SK-N-SH (cell line): ENCODE results near the gene HRCT1. TPM values are rescaled to one million over a fixed set of nuclear protein-coding genes. Genes with fewer than 3 reads are reported as not detected.
A peak's percentile ranks its signal among the peaks of the same experiment; 100 is the strongest.

ENCODE experiments used
- CTCF ChIA-PET: fragments of 300-600, 350-600 bp; formaldehyde crosslinking; extraction: SDS; loops from one replicate; lab custom pipeline; 2021; lab: Yijun Ruan, JAX
- POLR2A ChIA-PET: fragments of 350-600 bp; sonication (Branson Sonifier 250); formaldehyde crosslinking; extraction: SDS; loops from one replicate; lab custom pipeline; 2020; ENCODE audit warnings: antibody characterized with exemption, inconsistent platforms; lab: Yijun Ruan, JAX
- DNase-seq: peaks from one replicate; pipeline ENCODE4 v3.0.0; 2012
- H2AFZ ChIP-seq: fragments of 200-600 bp; sonication (generic); 2 replicates; pipeline ENCODE4 v1.8.1; 2016; ENCODE audit warnings: antibody characterized with exemption, mild to moderate bottlenecking, low read depth
- H3F3A ChIP-seq: fragments of 200-600 bp; sonication (generic); replicated peaks from 2 replicates; pipeline ENCODE3; 2016; ENCODE audit warnings: antibody characterized with exemption, mild to moderate bottlenecking; ENCODE audit not compliant: insufficient read depth
- H3K27ac ChIP-seq, 2 experiments: fragments of 200-500 bp in 1 of 2; fragments of 200-600 bp in 1 of 2; sonication (Bioruptor generic) in 1 of 2; sonication (generic), shearing (Covaris generic) in 1 of 2; 2 replicates each; pipeline versions ENCODE4 v1.5.1 to v1.6.1; 2014 to 2016; ENCODE audit warnings: low read depth in 2 of 2, inconsistent platforms in 1 of 2, low read length in 1 of 2, mild to moderate bottlenecking in 1 of 2, mixed read lengths in 1 of 2
- H3K27me3 ChIP-seq: fragments of 200-600 bp; sonication (generic), shearing (Covaris generic); 2 replicates; pipeline ENCODE4 v1.6.1; 2016; ENCODE audit warnings: mixed run types; ENCODE audit not compliant: insufficient read depth
- H3K36me3 ChIP-seq, 2 experiments: fragments of 200-500 bp in 1 of 2; fragments of 200-600 bp in 1 of 2; sonication (Bioruptor generic) in 1 of 2; sonication (generic) in 1 of 2; replicated peaks in 1 of 2; 2 replicates each; pipeline versions ENCODE3 to v1.5.1; 2014 to 2016; ENCODE audit warnings: low read length in 1 of 2, mild to moderate bottlenecking in 1 of 2; ENCODE audit not compliant: insufficient read depth in 2 of 2, control insufficient read depth in 1 of 2
- H3K4me1 ChIP-seq, 2 experiments: fragments of 200-500 bp in 1 of 2; fragments of 200-600 bp in 1 of 2; sonication (Bioruptor generic) in 1 of 2; sonication (generic), shearing (Covaris generic) in 1 of 2; 2 replicates each; pipeline versions ENCODE4 v1.5.1 to v1.6.1; 2014 to 2016; ENCODE audit warnings: low read depth in 1 of 2, low read length in 1 of 2, mixed run types in 1 of 2; ENCODE audit not compliant: insufficient read depth in 2 of 2, control insufficient read depth in 1 of 2
- H3K4me2 ChIP-seq: fragments of 200-600 bp; sonication (generic), shearing (Covaris generic); 2 replicates; pipeline ENCODE4 v1.6.1; 2017; ENCODE audit warnings: mixed run types
- H3K4me3 ChIP-seq, 2 experiments: fragments of 200-500 bp in 1 of 2; fragments of 200-600 bp in 1 of 2; sonication (Bioruptor generic) in 1 of 2; sonication (generic), shearing (Covaris generic) in 1 of 2; 2 replicates each; pipeline versions ENCODE4 v1.5.1 to v1.8.1; 2014 to 2016; ENCODE audit warnings: low read depth in 2 of 2, inconsistent platforms in 1 of 2, low read length in 1 of 2, mild to moderate bottlenecking in 1 of 2, mixed read lengths in 1 of 2, moderate library complexity in 1 of 2
- H3K79me2 ChIP-seq: fragments of 200-600 bp; sonication (generic); 2 replicates; pipeline ENCODE4 v1.8.1; 2017; ENCODE audit warnings: mild to moderate bottlenecking; ENCODE audit not compliant: insufficient read depth
- H3K9ac ChIP-seq: fragments of 200-600 bp; sonication (generic); 2 replicates; pipeline ENCODE4 v1.6.1; 2017; ENCODE audit warnings: mixed run types
- H3K9me2 ChIP-seq: fragments of 200-600 bp; sonication (generic); 2 replicates; pipeline ENCODE4 v1.6.1; 2017; ENCODE audit warnings: mixed run types
- H3K9me3 ChIP-seq: fragments of 200-600 bp; sonication (generic); 2 replicates; pipeline ENCODE4 v1.6.1; 2017; ENCODE audit warnings: mixed run types, mild to moderate bottlenecking, moderate library complexity
- H4K20me1 ChIP-seq: fragments of 200-600 bp; sonication (generic); 2 replicates; pipeline ENCODE4 v1.6.1; 2017; ENCODE audit warnings: mild to moderate bottlenecking, mixed run types; ENCODE audit not compliant: insufficient read depth
- CTCF ChIP-seq: fragments of 200-600 bp; sonication (generic); IDR thresholded peaks from 2 replicates; pipeline ENCODE4 v1.6.1; 2017; ENCODE audit warnings: antibody characterized with exemption, mild to moderate bottlenecking, moderate library complexity
- EP300 ChIP-seq, 2 experiments: IDR thresholded peaks; 2 replicates each; pipeline versions ENCODE4 v1.4.0 to v1.6.1; 2012; ENCODE audit warnings: borderline replicate concordance in 1 of 2, low read depth in 1 of 2, low read length in 1 of 2
- FOXM1 ChIP-seq: IDR thresholded peaks from 2 replicates; pipeline ENCODE4 v1.4.0; 2012; ENCODE audit warnings: low read depth, mild to moderate bottlenecking
- GATA2 ChIP-seq: sonication (generic); formaldehyde crosslinking; IDR thresholded peaks from 2 replicates; pipeline ENCODE4 v1.5.0; 2020; ENCODE audit warnings: mild to moderate bottlenecking, missing genetic modification reagents
- JUND ChIP-seq: IDR thresholded peaks from 2 replicates; pipeline ENCODE4 v1.4.0; 2012
- MAX ChIP-seq: IDR thresholded peaks from 2 replicates; pipeline ENCODE4 v1.4.0; 2012; ENCODE audit warnings: low read depth
- MEF2A ChIP-seq: IDR thresholded peaks from 2 replicates; pipeline ENCODE4 v1.4.0; 2012; ENCODE audit warnings: low read depth, borderline replicate concordance
- NFIC ChIP-seq: IDR thresholded peaks from 2 replicates; pipeline ENCODE4 v1.4.0; 2012; ENCODE audit warnings: borderline replicate concordance
- POLR2AphosphoS5 ChIP-seq: IDR thresholded peaks from 2 replicates; pipeline ENCODE4 v1.6.1; 2012; ENCODE audit warnings: low read depth, low read length
- RAD21 ChIP-seq: IDR thresholded peaks from 2 replicates; pipeline ENCODE4 v1.6.1; 2012; ENCODE audit warnings: mild to moderate bottlenecking, low read length
- REST ChIP-seq: IDR thresholded peaks from 2 replicates; pipeline ENCODE4 v1.6.1; 2012; ENCODE audit warnings: mild to moderate bottlenecking, low read depth, low read length, moderate library complexity
- RFX5 ChIP-seq: IDR thresholded peaks from 2 replicates; pipeline ENCODE4 v1.6.1; 2012; ENCODE audit warnings: mild to moderate bottlenecking, improper control_type of control experiment, low read length
- SIN3A ChIP-seq: IDR thresholded peaks from 2 replicates; pipeline ENCODE4 v1.6.1; 2012; ENCODE audit warnings: low read depth, mild to moderate bottlenecking, low read length, moderate library complexity, borderline replicate concordance
- SMC3 ChIP-seq: IDR thresholded peaks from 2 replicates; pipeline ENCODE4 v1.6.1; 2012; ENCODE audit warnings: low read depth, low read length, improper control_type of control experiment
- TAF1 ChIP-seq: IDR thresholded peaks from 2 replicates; pipeline ENCODE4 v1.6.1; 2012; ENCODE audit warnings: low read depth, mild to moderate bottlenecking, low read length, moderate library complexity, borderline replicate concordance
- USF1 ChIP-seq: IDR thresholded peaks from 2 replicates; pipeline ENCODE4 v1.4.0; 2012; ENCODE audit warnings: low read depth, borderline replicate concordance
- USF2 ChIP-seq: fragments of 150-350 bp; IDR thresholded peaks from 2 replicates; pipeline ENCODE4 v1.6.1; 2017; ENCODE audit warnings: antibody characterized with exemption, low read length, low read depth, borderline replicate concordance
- WGBS: methylation state at CpG from one replicate; pipeline ENCODE4 v1.1.6; 2017; ENCODE audit warnings: low lambda C conversion rate; 5-methylcytosine and 5-hydroxymethylcytosine counted together
- polyA plus RNA-seq, 3 experiments: library from polyadenylated mRNA; depleted of rRNA; stranded (reverse); fragments of >200 nt; gene quantifications; 2 replicates each; pipeline ENCODE4 v1.2.3, GENCODE V29; 2012

Gene HRCT1
- polyA plus RNA-seq, 1 of the 3 experiments (the other 2 are of a cell fraction), result 3.0 TPM

- Histone ChIP-seq H3K4me1 (no peaks in the 10 kb centered on the region; a peak in 1 of 4 replicates), H3K4me3 (no peak overlapping the region; a peak in 1 of 4 replicates), H3K79me2 (no peaks in the 10 kb centered on the region), H3F3A (peaks cover 5% of the 10 kb centered on the region), H3K9me3 (no peaks in the 10 kb centered on the region), H3K9me2 (no peaks in the 10 kb centered on the region), H3K36me3 (no peaks in the 10 kb centered on the region), H4K20me1 (no peaks in the 10 kb centered on the region), H3K27me3 (no peaks in the 10 kb centered on the region), H3K4me2 (no peak overlapping the region), H3K27ac (no peak overlapping the region), H2AFZ (0 out of 2 replicates have a peak overlapping the region, but pooled peaks have one; percentile 20), H3K9ac (no peak overlapping the region)
- ChIA-PET POLR2A (interaction anchor here (0.8 kb wide), 1 partner anchor 125 kb away, joined by 3 read pairs; no protein-coding TSS in a partner anchor), CTCF (interaction anchor here (0.6 to 3.0 kb wide), 64 partner anchors 8 to 816 kb away, joined by 3 to 136 read pairs (median 6); partner anchors contain the start of genes CCDC107, CREB3, FAM221B and GBA2)
- 0% methylated on average over 4 of the region's 4 CpGs for WGBS
- TF ChIP-seq EP300 (IDR thresholded peaks at IDR 0.05; ENCODE audit: borderline replicate concordance in 1 of 2, low read depth in 1 of 2, low read length in 1 of 2) (no peak), USF2 (no peak), REST (no peak), USF1 (no peak), TAF1 (no peak), SMC3 (peak; percentile 97), JUND (no peak), NFIC (no peak), RFX5 (0 out of 2 replicates have a peak, but pooled peaks have one; percentile 24), SIN3A (no peak), GATA2 (CRISPR knock-in tag) (peak; percentile 24; the same call in 1 of the 2 replicates), MAX (no peak), RAD21 (peak; percentile 84), MEF2A (no peak), POLR2AphosphoS5 (no peak), CTCF (peak; percentile 99), FOXM1 (no peak)
- peak; percentile 83 for DNase-seq
Measured at GRCh38 chr9:35882263-35882848, 23.6 kb upstream of the HRCT1 start.
